Peyer's patch (tissue), 4 donors: ENCODE data around the gene MYCBPAP. TPM values are rescaled to one million over a fixed set of nuclear protein-coding genes. Genes with fewer than 3 reads are reported as not detected.

Experiments used
- DNase-seq, 3 donors: peaks; one replicate each; pipeline ENCODE4 v3.0.0-alpha.2; 2017 to 2019
- H3K27ac ChIP-seq, 4 donors: fragments of 200-600 bp; sonication (generic); one replicate each; pipeline ENCODE4 v1.5.1; 2016 to 2019
- H3K27me3 ChIP-seq, 2 donors: fragments of 200-600 bp; sonication (generic); one replicate each; pipeline ENCODE4 v1.5.1; 2019
- H3K36me3 ChIP-seq, 3 donors: fragments of 200-600 bp; sonication (generic); one replicate each; pipeline ENCODE4 v1.5.1; 2016 to 2019
- H3K4me1 ChIP-seq, 4 donors: fragments of 200-600 bp; sonication (generic); one replicate each; pipeline ENCODE4 v1.5.1; 2016 to 2019
- H3K4me3 ChIP-seq, 4 donors: fragments of 200-600 bp; sonication (generic); 1 replicate in 3 of 4; 2 replicates in 1 of 4; pipeline ENCODE4 v1.5.1; 2016 to 2019; ENCODE audit warnings: mild to moderate bottlenecking in 1 of 4
- H3K9me3 ChIP-seq, 4 donors: fragments of 200-600 bp; sonication (generic); one replicate each; pipeline ENCODE4 v1.5.1; 2016 to 2019; ENCODE audit warnings: mild to moderate bottlenecking in 1 of 4
- POLR2A ChIP-seq, 2 donors: fragments of 450-650 bp; IDR thresholded peaks; one replicate each; pipeline ENCODE4 v1.5.1; 2017; ENCODE audit warnings: antibody characterized with exemption in 2 of 2, mild to moderate bottlenecking in 2 of 2, moderate library complexity in 2 of 2
- total RNA-seq, 4 donors: library from RNA; depleted of rRNA; stranded (reverse); fragments of >200 nt; gene quantifications; one replicate each; pipeline ENCODE4 v1.1.0, GENCODE V29; 2016
- TF ChIP-seq, protein P1 (sequence below), 6 experiments: fragments of 450-650 bp in 4 of 6; fragments of 200-600 bp in 2 of 6; sonication (generic) in 1 of 6; IDR thresholded peaks; one replicate each; pipeline ENCODE4 v1.5.1; 2017 to 2019; ENCODE audit warnings: antibody characterized with exemption in 6 of 6, mild to moderate bottlenecking in 3 of 6, moderate library complexity in 1 of 6

The MYCBPAP gene
- total RNA-seq, 4 donors from 2014 or later = 0.53 to 1.1 TPM; not detected in 2

GRCh38 chr17:50570032-50570431 lies 61.8 kb downstream of the MYCBPAP start:
- H3K27ac ChIP-seq = no peak overlapping the region
- H3K4me3 ChIP-seq = no peak overlapping the region
- no peaks in the 10 kb centered on the region for H3K27me3 ChIP-seq
- H3K9me3 ChIP-seq = no peaks in the 10 kb centered on the region
- TF ChIP-seq POLR2A (IDR thresholded peaks at IDR 0.05) = no peak
- TF ChIP-seq, protein P1, sequence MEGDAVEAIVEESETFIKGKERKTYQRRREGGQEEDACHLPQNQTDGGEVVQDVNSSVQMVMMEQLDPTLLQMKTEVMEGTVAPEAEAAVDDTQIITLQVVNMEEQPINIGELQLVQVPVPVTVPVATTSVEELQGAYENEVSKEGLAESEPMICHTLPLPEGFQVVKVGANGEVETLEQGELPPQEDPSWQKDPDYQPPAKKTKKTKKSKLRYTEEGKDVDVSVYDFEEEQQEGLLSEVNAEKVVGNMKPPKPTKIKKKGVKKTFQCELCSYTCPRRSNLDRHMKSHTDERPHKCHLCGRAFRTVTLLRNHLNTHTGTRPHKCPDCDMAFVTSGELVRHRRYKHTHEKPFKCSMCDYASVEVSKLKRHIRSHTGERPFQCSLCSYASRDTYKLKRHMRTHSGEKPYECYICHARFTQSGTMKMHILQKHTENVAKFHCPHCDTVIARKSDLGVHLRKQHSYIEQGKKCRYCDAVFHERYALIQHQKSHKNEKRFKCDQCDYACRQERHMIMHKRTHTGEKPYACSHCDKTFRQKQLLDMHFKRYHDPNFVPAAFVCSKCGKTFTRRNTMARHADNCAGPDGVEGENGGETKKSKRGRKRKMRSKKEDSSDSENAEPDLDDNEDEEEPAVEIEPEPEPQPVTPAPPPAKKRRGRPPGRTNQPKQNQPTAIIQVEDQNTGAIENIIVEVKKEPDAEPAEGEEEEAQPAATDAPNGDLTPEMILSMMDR (IDR thresholded peaks at IDR 0.05) = no peak
- peaks cover 0 to 6% (median 0%) of the 10 kb centered on the region in 4 donors for H3K4me1 ChIP-seq
- no peaks in the 10 kb centered on the region for H3K36me3 ChIP-seq
- no peak for DNase-seq

DNA sequence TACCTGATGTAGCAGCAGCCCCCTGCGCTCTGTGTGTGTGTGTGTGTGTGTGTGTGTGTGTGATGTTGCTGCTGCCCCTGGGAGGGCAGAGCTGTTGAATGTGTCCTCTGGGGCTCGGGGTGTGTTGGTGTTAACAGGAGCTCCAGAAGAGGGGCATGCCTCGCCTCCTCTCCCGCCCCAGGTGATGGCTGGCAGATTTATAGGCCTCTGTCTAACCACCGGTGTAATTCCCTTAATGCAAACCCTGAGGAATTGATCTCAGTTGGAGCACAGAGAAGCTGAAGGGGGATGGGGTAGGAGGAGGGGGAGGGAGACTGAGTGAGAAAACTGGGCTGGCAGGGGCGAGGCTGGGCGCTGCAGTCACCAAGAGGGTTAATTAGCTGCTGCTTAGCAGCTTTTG lies 62.3 kb downstream of the MYCBPAP start:
- Histone ChIP-seq H3K27ac (no peak overlapping the region), H3K27me3 (no peaks in the 10 kb centered on the region), H3K4me1 (peaks cover 0 to 1% (median 0%) of the 10 kb centered on the region in 4 donors), H3K4me3 (no peak overlapping the region), H3K36me3 (no peaks in the 10 kb centered on the region), H3K9me3 (no peaks in the 10 kb centered on the region)
- TF ChIP-seq POLR2A (IDR thresholded peaks at IDR 0.05) = no peak
- TF ChIP-seq, protein P1 (IDR thresholded peaks at IDR 0.05) = no peak
- DNase-seq = no peak

DNA sequence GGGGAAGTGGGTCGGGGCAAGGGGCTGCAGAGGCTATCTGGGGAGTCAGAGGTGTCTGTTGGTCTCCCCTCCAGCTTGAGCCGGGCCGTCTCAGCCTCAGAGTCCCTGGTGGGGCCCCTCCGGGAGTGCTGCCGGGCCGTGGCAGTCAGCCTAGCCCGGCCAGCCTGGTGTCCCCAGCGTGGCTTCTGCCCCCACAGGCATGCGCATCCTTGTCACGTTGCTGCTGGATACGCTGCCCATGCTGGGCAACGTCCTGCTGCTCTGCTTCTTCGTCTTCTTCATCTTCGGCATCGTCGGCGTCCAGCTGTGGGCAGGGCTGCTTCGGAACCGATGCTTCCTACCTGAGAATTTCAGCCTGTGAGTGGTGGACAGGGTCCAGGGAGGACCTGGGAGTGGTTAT lies 63.4 kb downstream of the MYCBPAP start:
- Histone ChIP-seq H3K27me3 (no peaks in the 10 kb centered on the region), H3K4me3 (no peak overlapping the region), H3K9me3 (no peaks in the 10 kb centered on the region), H3K36me3 (no peaks in the 10 kb centered on the region), H3K4me1 (no peaks in the 10 kb centered on the region), H3K27ac (no peak overlapping the region)
- no peak for DNase-seq
- TF ChIP-seq, protein P1 (IDR thresholded peaks at IDR 0.05) = no peak
- no peak for TF ChIP-seq POLR2A (IDR thresholded peaks at IDR 0.05)

DNA sequence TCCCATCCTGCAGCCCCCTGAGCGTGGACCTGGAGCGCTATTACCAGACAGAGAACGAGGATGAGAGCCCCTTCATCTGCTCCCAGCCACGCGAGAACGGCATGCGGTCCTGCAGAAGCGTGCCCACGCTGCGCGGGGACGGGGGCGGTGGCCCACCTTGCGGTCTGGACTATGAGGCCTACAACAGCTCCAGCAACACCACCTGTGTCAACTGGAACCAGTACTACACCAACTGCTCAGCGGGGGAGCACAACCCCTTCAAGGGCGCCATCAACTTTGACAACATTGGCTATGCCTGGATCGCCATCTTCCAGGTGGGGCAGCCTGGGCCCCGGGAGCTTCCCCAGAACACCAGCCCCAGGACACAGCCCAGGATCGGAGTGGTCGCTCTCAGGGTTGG lies 64.3 kb downstream of the MYCBPAP start:
- DNase-seq = no peak
- no peaks in the 10 kb centered on the region for H3K4me1 ChIP-seq

DNA sequence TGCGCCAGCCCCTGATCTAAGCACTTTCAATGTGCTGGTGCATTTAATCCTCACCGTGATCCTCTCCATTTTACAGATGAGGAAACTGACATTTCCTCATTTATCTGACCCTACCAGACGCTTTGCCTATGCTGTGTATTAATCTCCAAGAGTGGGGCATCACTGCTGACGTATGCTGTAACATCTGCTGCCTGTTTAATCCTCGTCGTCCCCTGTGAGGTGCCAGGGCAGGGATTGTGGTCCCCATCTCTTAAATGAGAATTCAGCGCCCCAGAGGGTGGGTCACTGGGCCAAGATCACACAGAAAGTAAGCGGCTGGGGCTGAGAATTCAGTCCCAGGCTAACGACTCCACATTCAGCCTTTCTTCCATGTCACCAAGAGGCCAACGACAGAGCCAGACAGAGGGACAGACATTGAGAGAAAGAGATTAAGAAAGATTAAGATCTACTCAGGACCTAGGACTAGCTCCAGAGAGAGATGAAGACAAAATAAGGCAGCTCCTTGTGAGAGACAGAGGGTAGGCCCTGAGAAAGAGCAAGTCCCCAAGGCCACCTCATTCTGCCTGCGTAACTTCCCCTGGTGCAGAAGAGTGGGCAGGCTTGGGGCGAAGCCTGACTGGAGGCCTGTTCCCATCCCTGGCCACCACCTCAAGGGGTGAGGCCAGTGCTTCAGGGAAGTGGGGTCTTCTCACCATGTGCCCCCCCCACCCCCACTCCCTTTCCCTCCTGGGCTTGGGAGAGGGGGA lies 65.8 kb downstream of the MYCBPAP start:
- H3K36me3 ChIP-seq = no peaks in the 10 kb centered on the region

More for the DNA sequence above, 64.3 kb downstream of the MYCBPAP start:
- no peak for TF ChIP-seq POLR2A (IDR thresholded peaks at IDR 0.05)
- TF ChIP-seq, protein P1 (IDR thresholded peaks at IDR 0.05) = no peak
- Histone ChIP-seq H3K27ac (no peak overlapping the region), H3K36me3 (no peaks in the 10 kb centered on the region), H3K4me3 (no peak overlapping the region), H3K9me3 (no peaks in the 10 kb centered on the region), H3K27me3 (no peaks in the 10 kb centered on the region)

More for the DNA sequence above, 65.8 kb downstream of the MYCBPAP start:
- Histone ChIP-seq H3K4me3 (no peak overlapping the region), H3K27ac (no peak overlapping the region), H3K27me3 (no peaks in the 10 kb centered on the region), H3K4me1 (no peaks in the 10 kb centered on the region), H3K9me3 (no peaks in the 10 kb centered on the region)
- DNase-seq = no peak
- TF ChIP-seq, protein P1 (IDR thresholded peaks at IDR 0.05) = no peak
- TF ChIP-seq POLR2A (IDR thresholded peaks at IDR 0.05) = no peak
